HepG2 (cell line): ENCODE measurements around the gene SEPTIN2. TPM values are rescaled to one million over a fixed set of nuclear protein-coding genes. Genes with fewer than 3 reads are reported as not detected.

ENCODE experiments used
- BRD4 ChIP-seq: sonication (generic); formaldehyde crosslinking; IDR thresholded peaks from 2 replicates; pipeline ENCODE4 v1.4.0; 2020; ENCODE audit warnings: missing genetic modification reagents
- KDM1A ChIP-seq: IDR thresholded peaks from 2 replicates; pipeline ENCODE4 v1.6.1; 2016; ENCODE audit warnings: missing compliant biosample characterization
- NFIC ChIP-seq: IDR thresholded peaks from 2 replicates; pipeline ENCODE4 v1.6.1; 2012; ENCODE audit warnings: mild to moderate bottlenecking, low read length, inconsistent platforms
- PAF1 ChIP-seq: IDR thresholded peaks from 2 replicates; pipeline ENCODE4 v1.6.1; 2016; ENCODE audit warnings: missing genetic modification reagents, missing compliant biosample characterization
- PAWR ChIP-seq: sonication (generic); formaldehyde crosslinking; IDR thresholded peaks from 2 replicates; pipeline ENCODE4 v1.4.0; 2020; ENCODE audit warnings: missing genetic modification reagents, mild to moderate bottlenecking, borderline replicate concordance
- POLR2A ChIP-seq, 2 experiments: IDR thresholded peaks; 2 replicates each; pipeline ENCODE4 v1.6.1; 2011; ENCODE audit warnings: low read depth in 2 of 2, low read length in 2 of 2, mild to moderate bottlenecking in 1 of 2, moderate library complexity in 1 of 2; ENCODE audit not compliant: insufficient read depth in 1 of 2
- RAD21 ChIP-seq: fragments of 450-650 bp; formaldehyde crosslinking; IDR thresholded peaks from 2 replicates; pipeline ENCODE4 v1.5.0; 2020; ENCODE audit warnings: mild to moderate bottlenecking
- SAFB2 ChIP-seq: sonication (generic); formaldehyde crosslinking; IDR thresholded peaks from 2 replicates; pipeline ENCODE4 v1.5.1; 2020; ENCODE audit warnings: missing genetic modification reagents, low read depth, mild to moderate bottlenecking, borderline replicate concordance
- SATB2 ChIP-seq: sonication (generic); formaldehyde crosslinking; IDR thresholded peaks from 2 replicates; pipeline ENCODE4 v1.5.0; 2020; ENCODE audit warnings: missing genetic modification reagents
- SIX1 ChIP-seq: sonication (generic); formaldehyde crosslinking; IDR thresholded peaks from 2 replicates; pipeline ENCODE4 v1.4.0; 2020; ENCODE audit warnings: missing genetic modification reagents, borderline replicate concordance
- SPEN ChIP-seq: sonication (generic); formaldehyde crosslinking; IDR thresholded peaks from 2 replicates; pipeline ENCODE4 v1.5.1; 2020; ENCODE audit warnings: low read depth, mild to moderate bottlenecking, missing genetic modification reagents
- SRY ChIP-seq: sonication (generic); formaldehyde crosslinking; IDR thresholded peaks from 2 replicates; pipeline ENCODE4 v1.8.0; 2022; ENCODE audit warnings: mild to moderate bottlenecking, missing genetic modification reagents
- TEAD3 ChIP-seq: optimal IDR thresholded peaks from 2 replicates; pipeline ENCODE3; 2016; ENCODE audit warnings: borderline replicate concordance
- ZFP90 ChIP-seq: sonication (generic); formaldehyde crosslinking; IDR thresholded peaks from 2 replicates; pipeline ENCODE4 v1.8.0; 2022; ENCODE audit warnings: missing genetic modification reagents, mild to moderate bottlenecking, inconsistent platforms, borderline replicate concordance
- ZNF317 ChIP-seq: sonication (generic); formaldehyde crosslinking; IDR thresholded peaks from 2 replicates; pipeline ENCODE4 v1.5.0; 2020; ENCODE audit warnings: mild to moderate bottlenecking, missing genetic modification reagents
- ZNF326 ChIP-seq: sonication (generic); formaldehyde crosslinking; IDR thresholded peaks from 2 replicates; pipeline ENCODE4 v1.4.0; 2020; ENCODE audit warnings: missing genetic modification reagents, borderline replicate concordance
- ZNF772 ChIP-seq: sonication (generic); formaldehyde crosslinking; IDR thresholded peaks from 2 replicates; pipeline ENCODE4 v1.5.0; 2020; ENCODE audit warnings: mild to moderate bottlenecking, missing genetic modification reagents
- ZSCAN22 ChIP-seq: sonication (generic); formaldehyde crosslinking; IDR thresholded peaks from 2 replicates; pipeline ENCODE4 v1.4.0; 2020; ENCODE audit warnings: mild to moderate bottlenecking, missing genetic modification reagents
- polyA plus RNA-seq, 8 experiments: library from polyadenylated mRNA; depleted of rRNA in 3 of 8; stranded (reverse) in 7 of 8; unstranded in 1 of 8; fragments of >200 nt; fragmentation: Illumina TruSeq in 4 of 8; extraction: Trizol in 4 of 8; gene quantifications; 2 replicates each; pipeline versions ENCODE4 v1.2.1 to v1.2.3, GENCODE V29; 2011 to 2016; ENCODE audit warnings: low read depth in 4 of 8, missing spikeins in 1 of 8, mixed read lengths in 1 of 8; ENCODE audit not compliant: insufficient read depth in 1 of 8
- total RNA-seq, 5 experiments: library from RNA; depleted of rRNA; stranded (reverse); fragments of >200 nt; fragmentation: Illumina TruSeq; extraction: Trizol; gene quantifications; 2 replicates each; pipeline ENCODE4 v1.2.3, GENCODE V29; 2016; ENCODE audit warnings: low read depth in 1 of 5
- TF ChIP-seq, protein P1 (sequence below): sonication (generic); formaldehyde crosslinking; IDR thresholded peaks from 2 replicates; pipeline ENCODE4 v1.8.0; 2022; ENCODE audit warnings: mild to moderate bottlenecking, missing genetic modification reagents, moderate library complexity
- TF ChIP-seq, protein P2 (sequence below): sonication (generic); formaldehyde crosslinking; IDR thresholded peaks from 2 replicates; pipeline ENCODE4 v1.4.0; 2020; ENCODE audit warnings: missing genetic modification reagents, borderline replicate concordance
- TF ChIP-seq, protein P3 (sequence below): IDR thresholded peaks from 2 replicates; pipeline ENCODE4 v1.4.0; 2020; ENCODE audit warnings: mild to moderate bottlenecking, missing genetic modification reagents

The SEPTIN2 gene
- total and polyA plus RNA-seq, 2 of the 13 experiments (the other 11 are each of a cell fraction or from before 2014, with no cell fraction given), result 493 to 733 TPM

DNA sequence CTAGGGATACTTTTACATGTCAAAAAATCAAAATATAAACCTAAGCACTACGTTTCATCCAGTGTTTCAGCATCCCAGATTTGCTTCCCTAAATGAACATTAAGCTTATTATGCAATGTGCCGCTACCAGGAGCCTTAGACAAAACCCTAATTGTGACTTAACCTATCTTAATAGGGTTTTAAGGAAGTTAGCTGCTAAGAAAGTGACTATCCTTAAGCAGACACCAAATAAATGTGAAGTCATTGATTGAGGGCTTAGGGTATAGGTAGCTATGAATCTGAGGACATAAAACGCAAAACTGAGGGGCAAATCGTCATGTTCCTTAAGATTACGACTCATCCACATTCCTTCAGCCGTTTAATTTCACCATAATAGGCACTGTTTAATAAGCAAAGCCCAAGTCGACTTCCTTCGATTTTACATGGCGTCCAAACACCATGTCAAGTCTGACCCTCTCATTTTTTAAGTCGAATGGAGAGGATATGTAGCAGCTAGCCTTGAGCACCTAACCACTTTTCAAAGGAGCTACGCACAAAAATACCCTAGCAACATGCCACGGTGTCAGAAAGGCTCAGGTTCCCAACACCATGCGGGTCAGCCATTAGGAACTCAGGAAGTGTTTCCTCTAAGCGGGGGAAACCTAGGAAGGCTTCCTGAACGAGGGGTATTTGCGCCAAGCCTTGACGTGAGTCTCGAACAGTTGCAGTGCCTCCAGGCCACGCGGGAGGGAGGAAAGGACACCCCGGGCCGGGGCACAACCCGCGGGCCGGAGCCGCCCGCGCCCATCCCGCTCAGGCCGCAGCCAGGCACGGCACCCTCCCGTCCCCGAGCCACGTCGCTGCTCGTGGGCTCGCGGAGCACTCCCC is 1.3 kb upstream of the SEPTIN2 start (continued):
- TF ChIP-seq, protein P1, sequence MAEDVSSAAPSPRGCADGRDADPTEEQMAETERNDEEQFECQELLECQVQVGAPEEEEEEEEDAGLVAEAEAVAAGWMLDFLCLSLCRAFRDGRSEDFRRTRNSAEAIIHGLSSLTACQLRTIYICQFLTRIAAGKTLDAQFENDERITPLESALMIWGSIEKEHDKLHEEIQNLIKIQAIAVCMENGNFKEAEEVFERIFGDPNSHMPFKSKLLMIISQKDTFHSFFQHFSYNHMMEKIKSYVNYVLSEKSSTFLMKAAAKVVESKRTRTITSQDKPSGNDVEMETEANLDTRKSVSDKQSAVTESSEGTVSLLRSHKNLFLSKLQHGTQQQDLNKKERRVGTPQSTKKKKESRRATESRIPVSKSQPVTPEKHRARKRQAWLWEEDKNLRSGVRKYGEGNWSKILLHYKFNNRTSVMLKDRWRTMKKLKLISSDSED (CRISPR knock-in tag), result no peak
- peak; percentile 76; the same call in 1 of the 2 replicates for TF ChIP-seq KDM1A (CRISPR knock-in tag)
- no peak for TF ChIP-seq PAF1 (CRISPR knock-in tag)
- no peak for TF ChIP-seq PAWR
- TF ChIP-seq SATB2 (CRISPR knock-in tag), result peak; percentile 63; the same call in 1 of the 2 replicates
- TF ChIP-seq ZNF772 (CRISPR knock-in tag), result no peak
- 0 out of 2 replicates have a peak, but pooled peaks have one; percentile 23 for TF ChIP-seq SIX1 (CRISPR knock-in tag)
- no peak for TF ChIP-seq ZSCAN22 (CRISPR knock-in tag)
- TF ChIP-seq, protein P2, sequence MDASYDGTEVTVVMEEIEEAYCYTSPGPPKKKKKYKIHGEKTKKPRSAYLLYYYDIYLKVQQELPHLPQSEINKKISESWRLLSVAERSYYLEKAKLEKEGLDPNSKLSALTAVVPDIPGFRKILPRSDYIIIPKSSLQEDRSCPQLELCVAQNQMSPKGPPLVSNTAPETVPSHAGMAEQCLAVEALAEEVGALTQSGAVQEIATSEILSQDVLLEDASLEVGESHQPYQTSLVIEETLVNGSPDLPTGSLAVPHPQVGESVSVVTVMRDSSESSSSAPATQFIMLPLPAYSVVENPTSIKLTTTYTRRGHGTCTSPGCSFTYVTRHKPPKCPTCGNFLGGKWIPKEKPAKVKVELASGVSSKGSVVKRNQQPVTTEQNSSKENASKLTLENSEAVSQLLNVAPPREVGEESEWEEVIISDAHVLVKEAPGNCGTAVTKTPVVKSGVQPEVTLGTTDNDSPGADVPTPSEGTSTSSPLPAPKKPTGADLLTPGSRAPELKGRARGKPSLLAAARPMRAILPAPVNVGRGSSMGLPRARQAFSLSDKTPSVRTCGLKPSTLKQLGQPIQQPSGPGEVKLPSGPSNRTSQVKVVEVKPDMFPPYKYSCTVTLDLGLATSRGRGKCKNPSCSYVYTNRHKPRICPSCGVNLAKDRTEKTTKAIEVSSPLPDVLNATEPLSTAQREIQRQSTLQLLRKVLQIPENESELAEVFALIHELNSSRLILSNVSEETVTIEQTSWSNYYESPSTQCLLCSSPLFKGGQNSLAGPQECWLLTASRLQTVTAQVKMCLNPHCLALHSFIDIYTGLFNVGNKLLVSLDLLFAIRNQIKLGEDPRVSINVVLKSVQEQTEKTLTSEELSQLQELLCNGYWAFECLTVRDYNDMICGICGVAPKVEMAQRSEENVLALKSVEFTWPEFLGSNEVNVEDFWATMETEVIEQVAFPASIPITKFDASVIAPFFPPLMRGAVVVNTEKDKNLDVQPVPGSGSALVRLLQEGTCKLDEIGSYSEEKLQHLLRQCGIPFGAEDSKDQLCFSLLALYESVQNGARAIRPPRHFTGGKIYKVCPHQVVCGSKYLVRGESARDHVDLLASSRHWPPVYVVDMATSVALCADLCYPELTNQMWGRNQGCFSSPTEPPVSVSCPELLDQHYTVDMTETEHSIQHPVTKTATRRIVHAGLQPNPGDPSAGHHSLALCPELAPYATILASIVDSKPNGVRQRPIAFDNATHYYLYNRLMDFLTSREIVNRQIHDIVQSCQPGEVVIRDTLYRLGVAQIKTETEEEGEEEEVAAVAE, result no peak
- no peak for TF ChIP-seq ZNF317 (CRISPR knock-in tag)
- TF ChIP-seq, protein P3, sequence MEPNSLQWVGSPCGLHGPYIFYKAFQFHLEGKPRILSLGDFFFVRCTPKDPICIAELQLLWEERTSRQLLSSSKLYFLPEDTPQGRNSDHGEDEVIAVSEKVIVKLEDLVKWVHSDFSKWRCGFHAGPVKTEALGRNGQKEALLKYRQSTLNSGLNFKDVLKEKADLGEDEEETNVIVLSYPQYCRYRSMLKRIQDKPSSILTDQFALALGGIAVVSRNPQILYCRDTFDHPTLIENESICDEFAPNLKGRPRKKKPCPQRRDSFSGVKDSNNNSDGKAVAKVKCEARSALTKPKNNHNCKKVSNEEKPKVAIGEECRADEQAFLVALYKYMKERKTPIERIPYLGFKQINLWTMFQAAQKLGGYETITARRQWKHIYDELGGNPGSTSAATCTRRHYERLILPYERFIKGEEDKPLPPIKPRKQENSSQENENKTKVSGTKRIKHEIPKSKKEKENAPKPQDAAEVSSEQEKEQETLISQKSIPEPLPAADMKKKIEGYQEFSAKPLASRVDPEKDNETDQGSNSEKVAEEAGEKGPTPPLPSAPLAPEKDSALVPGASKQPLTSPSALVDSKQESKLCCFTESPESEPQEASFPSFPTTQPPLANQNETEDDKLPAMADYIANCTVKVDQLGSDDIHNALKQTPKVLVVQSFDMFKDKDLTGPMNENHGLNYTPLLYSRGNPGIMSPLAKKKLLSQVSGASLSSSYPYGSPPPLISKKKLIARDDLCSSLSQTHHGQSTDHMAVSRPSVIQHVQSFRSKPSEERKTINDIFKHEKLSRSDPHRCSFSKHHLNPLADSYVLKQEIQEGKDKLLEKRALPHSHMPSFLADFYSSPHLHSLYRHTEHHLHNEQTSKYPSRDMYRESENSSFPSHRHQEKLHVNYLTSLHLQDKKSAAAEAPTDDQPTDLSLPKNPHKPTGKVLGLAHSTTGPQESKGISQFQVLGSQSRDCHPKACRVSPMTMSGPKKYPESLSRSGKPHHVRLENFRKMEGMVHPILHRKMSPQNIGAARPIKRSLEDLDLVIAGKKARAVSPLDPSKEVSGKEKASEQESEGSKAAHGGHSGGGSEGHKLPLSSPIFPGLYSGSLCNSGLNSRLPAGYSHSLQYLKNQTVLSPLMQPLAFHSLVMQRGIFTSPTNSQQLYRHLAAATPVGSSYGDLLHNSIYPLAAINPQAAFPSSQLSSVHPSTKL (CRISPR knock-in tag), result 0 out of 2 replicates have a peak, but pooled peaks have one; percentile 45
- TF ChIP-seq TEAD3 (CRISPR knock-in tag), result peak; percentile 4
- TF ChIP-seq SAFB2 (CRISPR knock-in tag), result no peak
- TF ChIP-seq SRY, result 0 out of 2 replicates have a peak, but pooled peaks have one; percentile 68
- no peak for TF ChIP-seq ZFP90 (CRISPR knock-in tag)
- TF ChIP-seq ZNF326 (CRISPR knock-in tag), result no peak
- TF ChIP-seq NFIC, result peak; percentile 1; the same call in 1 of the 2 replicates
- no peak for TF ChIP-seq SPEN (CRISPR knock-in tag)
- TF ChIP-seq POLR2A (IDR thresholded peaks at IDR 0.05; ENCODE audit: insufficient read depth in 1 of 2, low read depth in 2 of 2, low read length in 2 of 2), result peak; percentile 78 to 85
- peak; percentile 76 for TF ChIP-seq RAD21 (CRISPR knock-in tag)
- TF ChIP-seq BRD4 (CRISPR knock-in tag), result no peak; the same call in 1 of the 2 replicates
